B cell (primary cell): ENCODE results near the gene HDDC2. TPM values are rescaled to one million over a fixed set of nuclear protein-coding genes. Genes with fewer than 3 reads are reported as not detected.

Experiments used
- ATAC-seq: fragments of 200-7000 bp; cut with Tn5 transposase; one replicate; pipeline ENCODE4 v1.10.0; 2021; ENCODE audit warnings: low read depth, mild to moderate bottlenecking, moderate number of reproducible peaks, moderate library complexity
- CTCF ChIA-PET: fragments of 350-600 bp; sonication (Branson Sonifier 250); formaldehyde crosslinking; loops from one replicate; lab custom pipeline; 2021; ENCODE audit warnings: antibody characterized with exemption, inconsistent platforms; lab: Charles Lee
- POLR2A ChIA-PET: fragments of 350-600 bp; sonication (Branson Sonifier 250); formaldehyde crosslinking; loops from one replicate; lab custom pipeline; 2021; ENCODE audit warnings: antibody characterized with exemption; lab: Charles Lee
- DNase-seq: peaks from one replicate; pipeline ENCODE4 v3.0.0; 2013
- H2AFZ ChIP-seq: 2 replicates; pipeline ENCODE4 v1.6.1; 2012; ENCODE audit warnings: mild to moderate bottlenecking, low read depth, low read length; ENCODE audit not compliant: insufficient read depth, poor library complexity, severe bottlenecking
- H3K27ac ChIP-seq, 2 donors: 1 replicate in 1 of 2; 2 replicates in 1 of 2; pipeline ENCODE4 v1.5.1; 2012 to 2013; ENCODE audit warnings: low read length in 2 of 2, mild to moderate bottlenecking in 2 of 2, moderate library complexity in 1 of 2
- H3K27me3 ChIP-seq, 4 experiments: fragments of 200-600 bp in 1 of 4; sonication (generic) in 1 of 4; replicated peaks in 1 of 4; 1 replicate in 2 of 4; 2 replicates in 2 of 4; pipeline versions ENCODE4 v1.6.1 to v1.7.0; 2013 to 2016; ENCODE audit warnings: low read length in 3 of 4, mild to moderate bottlenecking in 2 of 4, mixed read lengths in 1 of 4, moderate library complexity in 1 of 4; ENCODE audit not compliant: insufficient read depth in 4 of 4, control insufficient read depth in 3 of 4; ENCODE audit errors: control extremely low read depth in 1 of 4
- H3K36me3 ChIP-seq, 2 experiments: replicated peaks in 1 of 2; 1 replicate in 1 of 2; 2 replicates in 1 of 2; pipeline versions ENCODE4 v1.6.1 to v1.7.1; 2013; ENCODE audit warnings: low read length in 1 of 2; ENCODE audit not compliant: insufficient read depth in 2 of 2, control insufficient read depth in 1 of 2; ENCODE audit errors: control extremely low read depth in 1 of 2, extremely low read depth in 1 of 2
- H3K4me1 ChIP-seq, 2 donors: fragments of 200-600 bp in 1 of 2; sonication (generic) in 1 of 2; 1 replicate in 1 of 2; 2 replicates in 1 of 2; pipeline versions ENCODE4 v1.5.1 to v1.6.1; 2013 to 2017; ENCODE audit warnings: low read length in 2 of 2; ENCODE audit not compliant: control insufficient read depth in 2 of 2, insufficient read depth in 2 of 2
- H3K4me2 ChIP-seq: replicated peaks from 2 replicates; pipeline ENCODE3; 2012; ENCODE audit warnings: mild to moderate bottlenecking, low read depth, low read length; ENCODE audit not compliant: poor library complexity, severe bottlenecking
- H3K4me3 ChIP-seq, 5 experiments: fragments of 200-600 bp in 1 of 5; sonication (generic) in 1 of 5; 1 replicate in 3 of 5; 2 replicates in 2 of 5; pipeline versions ENCODE4 v1.5.1 to v1.7.0; 2011 to 2016; ENCODE audit warnings: low read length in 4 of 5, mild to moderate bottlenecking in 4 of 5, low read depth in 2 of 5, control low read depth in 1 of 5, moderate library complexity in 1 of 5; ENCODE audit not compliant: insufficient read depth in 1 of 5; ENCODE audit errors: control extremely low read depth in 1 of 5, extremely low read depth in 1 of 5
- H3K79me2 ChIP-seq: fragments of 200-600 bp; sonication (generic); one replicate; pipeline ENCODE4 v1.6.0; 2016; ENCODE audit warnings: low read length; ENCODE audit not compliant: control insufficient read depth, insufficient read depth
- H3K9ac ChIP-seq: fragments of 200-600 bp; sonication (generic); 2 replicates; pipeline ENCODE4 v1.6.1; 2017; ENCODE audit warnings: mild to moderate bottlenecking, low read length, moderate library complexity
- H3K9me3 ChIP-seq, 3 donors: one replicate each; pipeline versions ENCODE4 v1.6.1 to v1.7.1; 2013; ENCODE audit warnings: low read length in 2 of 3; ENCODE audit not compliant: control insufficient read depth in 2 of 3, insufficient read depth in 1 of 3; ENCODE audit errors: control extremely low read depth in 1 of 3
- H4K20me1 ChIP-seq: 2 replicates; pipeline ENCODE4 v1.6.0; 2012; ENCODE audit warnings: mild to moderate bottlenecking, low read length; ENCODE audit not compliant: insufficient read depth, control insufficient read depth, poor library complexity, severe bottlenecking
- H3K27ac Mint-ChIP-seq: one replicate; pipeline ENCODE4 v1.8.0; 2021; ENCODE audit warnings: mixed read lengths
- H3K27me3 Mint-ChIP-seq: one replicate; pipeline ENCODE4 v1.8.0; 2021; ENCODE audit warnings: mixed read lengths
- H3K4me1 Mint-ChIP-seq: one replicate; pipeline ENCODE4 v1.8.0; 2021; ENCODE audit warnings: mixed read lengths
- H3K4me3 Mint-ChIP-seq: one replicate; pipeline ENCODE4 v1.8.0; 2021; ENCODE audit warnings: mixed read lengths
- H3K9me3 Mint-ChIP-seq: one replicate; pipeline ENCODE4 v1.8.0; 2022; ENCODE audit warnings: mixed read lengths; ENCODE audit not compliant: insufficient read depth
- CTCF ChIP-seq: fragments of 200-600 bp; IDR thresholded peaks from one replicate; pipeline ENCODE4 v1.8.0; 2022; ENCODE audit warnings: antibody characterized with exemption, mild to moderate bottlenecking
- EZH2 ChIP-seq: IDR thresholded peaks from 2 replicates; pipeline ENCODE4 v1.6.1; 2012; ENCODE audit warnings: borderline replicate concordance, low read depth, mild to moderate bottlenecking, moderate library complexity, low read length; ENCODE audit not compliant: insufficient read depth, poor library complexity, severe bottlenecking
- WGBS: methylation state at CpG from one replicate; pipeline ENCODE4 v1.1.5; 2013; ENCODE audit warnings: missing lambda C conversion rate; ENCODE audit not compliant: insufficient coverage; 5-methylcytosine and 5-hydroxymethylcytosine counted together
- intact Hi-C: fragments of 100-400 bp; cut with micrococcal nuclease; formaldehyde crosslinking; loops from one replicate; pipeline ENCODE4 v1.10.0; 2022
- polyA plus RNA-seq: library from polyadenylated mRNA; depleted of rRNA; stranded (reverse); fragments of >200 nt; gene quantifications from 2 replicates; pipeline ENCODE4 v1.2.3, GENCODE V29; 2012
- total RNA-seq, 2 donors: library from RNA; stranded (reverse); fragments of 120-200 nt in 1 of 2; gene quantifications; 1 replicate in 1 of 2; 2 replicates in 1 of 2; pipeline versions ENCODE4 v1.2.3 to v1.2.4, GENCODE V29; 2013 to 2022

Gene HDDC2
- total and polyA plus RNA-seq, 2 donors (not counting 1 experiment from before 2014, with no cell fraction given): 31.6 to 37.6 TPM

- H3K27ac Mint-ChIP-seq: no peak overlapping the region
- intact Hi-C loops: no loop called here
- no peaks in the 10 kb centered on the region for H3K36me3 ChIP-seq
- no peak overlapping the region for H2AFZ ChIP-seq
- no peak overlapping the region for H3K27ac ChIP-seq
- no peak overlapping the region for H3K4me3 Mint-ChIP-seq
- ChIA-PET CTCF (interaction anchor here (1.1 to 15.1 kb wide), 3 partner anchors 9 to 667 kb away, joined by 3 to 375 read pairs (median 6); partner anchors contain the start of gene HEY2), POLR2A (no interaction called here)
- H3K4me1 ChIP-seq: no peaks in the 10 kb centered on the region
- H3K27me3 Mint-ChIP-seq: peaks cover 42% of the 10 kb centered on the region
- WGBS: 100% methylated on average over 1 of the region's 6 CpGs
- no peak for TF ChIP-seq EZH2
- no peaks in the 10 kb centered on the region for H4K20me1 ChIP-seq
- H3K79me2 ChIP-seq: no peaks in the 10 kb centered on the region
- no peaks in the 10 kb centered on the region for H3K9me3 ChIP-seq
- no peak overlapping the region for H3K4me2 ChIP-seq
- no peak overlapping the region for H3K9ac ChIP-seq
- no peaks in the 10 kb centered on the region for H3K9me3 Mint-ChIP-seq
- no peak for DNase-seq
- H3K27me3 ChIP-seq: peaks cover 0 to 8% (median under 1%) of the 10 kb centered on the region in 4 experiments
- H3K4me1 Mint-ChIP-seq: peaks cover 11% of the 10 kb centered on the region
- no peak overlapping the region for H3K4me3 ChIP-seq
- ATAC-seq: no peak
These were observed 5.5 kb upstream of the HDDC2 start for GRCh38 chr6:125307150-125307838.

GRCh38 chr6:125306756-125307149 is 5.0 kb upstream of the HDDC2 start:
- H3K4me1 Mint-ChIP-seq: peaks cover 13% of the 10 kb centered on the region
- intact Hi-C loops: no loop called here
- no peak overlapping the region for H3K27ac Mint-ChIP-seq
- Histone ChIP-seq H3K9me3 (no peaks in the 10 kb centered on the region), H3K9ac (no peak overlapping the region), H3K79me2 (no peaks in the 10 kb centered on the region), H3K27me3 (peaks cover 0 to 8% (median 0%) of the 10 kb centered on the region in 4 experiments), H4K20me1 (no peaks in the 10 kb centered on the region), H3K36me3 (no peaks in the 10 kb centered on the region), H2AFZ (no peak overlapping the region), H3K4me1 (no peaks in the 10 kb centered on the region), H3K4me3 (no peak overlapping the region), H3K27ac (no peak overlapping the region), H3K4me2 (no peak overlapping the region)
- H3K27me3 Mint-ChIP-seq: peaks cover 39% of the 10 kb centered on the region
- TF ChIP-seq CTCF: no peak
- TF ChIP-seq EZH2: no peak
- POLR2A ChIA-PET: no interaction called here
- no CpG with 5 or more reads among the region's 3 CpGs for WGBS
- H3K4me3 Mint-ChIP-seq: no peak overlapping the region
- ATAC-seq (no peak), DNase-seq (no peak)
- CTCF ChIA-PET: interaction anchor here (0.7 to 15.1 kb wide), 5 partner anchors 10 to 667 kb away, joined by 3 to 375 read pairs (median 4); partner anchors contain the start of gene HEY2
- H3K9me3 Mint-ChIP-seq: no peaks in the 10 kb centered on the region
